Activated CD8-positive, alpha-beta memory T cell treated with anti-CD3 and anti-CD28 coated beads for 24 hours (primary cell): ENCODE data around the gene RAPGEF2.
"Not testable (repeated sequence)": the region's sequence is repeated elsewhere in the genome, so short reads cannot be mapped to it uniquely, and the experiment has no call there.

ENCODE experiments used
- DNase-seq: peaks from one replicate; pipeline ENCODE4 v3.0.0-alpha.2; 2020

The RAPGEF2 gene

GRCh38 chr4:159342374-159342773, 239.5 kb downstream of the RAPGEF2 start:
- DNase-seq: no peak

- no peak for DNase-seq
Observed at GRCh38 chr4:159343116-159343515, 240.2 kb downstream of the RAPGEF2 start.

- DNase-seq: no peak
Observed at GRCh38 chr4:159344877-159345276, 242.0 kb downstream of the RAPGEF2 start.

GRCh38 chr4:159346681-159347080, 243.8 kb downstream of the RAPGEF2 start:
- no peak for DNase-seq

GRCh38 chr4:159347813-159348212, 244.9 kb downstream of the RAPGEF2 start:
- DNase-seq: no peak

GRCh38 chr4:159349332-159349731, 246.5 kb downstream of the RAPGEF2 start:
- no peak for DNase-seq

- no peak for DNase-seq
Observed at GRCh38 chr4:159352609-159353008, 249.7 kb downstream of the RAPGEF2 start.

GRCh38 chr4:159353422-159354116, 250.7 kb downstream of the RAPGEF2 start:
- DNase-seq: no peak

GRCh38 chr4:159355466-159355865, 252.6 kb downstream of the RAPGEF2 start:
- DNase-seq: no peak

- no peak for DNase-seq
Observed at GRCh38 chr4:159357350-159357749, 254.5 kb downstream of the RAPGEF2 start.

GRCh38 chr4:159358226-159358625, 255.3 kb downstream of the RAPGEF2 start:
- no peak for DNase-seq

- DNase-seq: no peak
Observed at GRCh38 chr4:159360549-159360948, 257.7 kb downstream of the RAPGEF2 start.

GRCh38 chr4:159363361-159363760, 260.5 kb downstream of the RAPGEF2 start:
- no peak for DNase-seq

- no peak for DNase-seq
Observed at GRCh38 chr4:159366966-159367780, 264.3 kb downstream of the RAPGEF2 start.

- no peak for DNase-seq
Observed at GRCh38 chr4:159367781-159368080, 264.9 kb downstream of the RAPGEF2 start.

- DNase-seq: no peak
Observed at GRCh38 chr4:159368320-159368719, 265.4 kb downstream of the RAPGEF2 start.

- DNase-seq: no peak
Observed at GRCh38 chr4:159369256-159369655, 266.4 kb downstream of the RAPGEF2 start.

GRCh38 chr4:159370286-159370685, 267.4 kb downstream of the RAPGEF2 start:
- no peak for DNase-seq

GRCh38 chr4:159374749-159375530, 272.1 kb downstream of the RAPGEF2 start:
- DNase-seq: no peak

GRCh38 chr4:159376289-159376688, 273.4 kb downstream of the RAPGEF2 start:
- no peak for DNase-seq

GRCh38 chr4:159378056-159378616, 275.3 kb downstream of the RAPGEF2 start:
- DNase-seq: no peak

GRCh38 chr4:159379064-159379463, 276.2 kb downstream of the RAPGEF2 start:
- not testable (repeated sequence) for DNase-seq

- DNase-seq: no peak
Observed at GRCh38 chr4:159379836-159380235, 277.0 kb downstream of the RAPGEF2 start.
